H1 (cell line): Measurements from ENCODE around the gene TP63. TPM values are rescaled to one million over a fixed set of nuclear protein-coding genes. Genes with fewer than 3 reads are reported as not detected.

Source experiments
- CTCF ChIA-PET: fragments of 300-600 bp; sonication (Branson Sonifier 250); formaldehyde crosslinking; loops from one replicate; lab custom pipeline; 2021; ENCODE audit not compliant: partially characterized antibody; lab: Charles Lee
- POLR2A ChIA-PET: fragments of 300-600 bp; sonication (Branson Sonifier 250); formaldehyde crosslinking; loops from one replicate; lab custom pipeline; 2021; ENCODE audit warnings: inconsistent platforms; ENCODE audit not compliant: partially characterized antibody; lab: Charles Lee
- DNase-seq, 2 experiments: peaks; one replicate each; pipeline versions ENCODE4 v3.0.0 to v3.0.0-alpha.2; 2010 to 2022; ENCODE audit warnings: low spot score in 2 of 2, low read depth in 1 of 2, mixed read lengths in 1 of 2
- FAIRE-seq: peaks from 2 replicates; lab custom pipeline; 2011; peaks lifted over from hg19 to GRCh38; lab: Jason Lieb, UNC
- H2AFZ ChIP-seq: 2 replicates; pipeline ENCODE4 v1.8.1; 2012; ENCODE audit warnings: low read length, inconsistent platforms
- H2AK5ac ChIP-seq: 2 replicates; pipeline ENCODE4 v1.6.1; 2013; ENCODE audit warnings: low read depth, low read length
- H2BK120ac ChIP-seq: replicated peaks from 2 replicates; pipeline ENCODE3; 2013; ENCODE audit warnings: low read depth, low read length, inconsistent platforms
- H2BK12ac ChIP-seq: 2 replicates; pipeline ENCODE4 v1.6.1; 2013; ENCODE audit warnings: low read depth, low read length
- H2BK15ac ChIP-seq: 2 replicates; pipeline ENCODE4 v1.6.1; 2013; ENCODE audit warnings: low read length
- H2BK20ac ChIP-seq: 2 replicates; pipeline ENCODE4 v1.6.1; 2013; ENCODE audit warnings: low read length
- H2BK5ac ChIP-seq: 2 replicates; pipeline ENCODE4 v1.6.1; 2013; ENCODE audit warnings: low read depth, low read length
- H3K14ac ChIP-seq: 2 replicates; pipeline ENCODE4 v1.6.1; 2013; ENCODE audit warnings: inconsistent platforms; ENCODE audit not compliant: insufficient read length
- H3K18ac ChIP-seq: 2 replicates; pipeline ENCODE4 v1.6.1; 2013; ENCODE audit warnings: low read length; ENCODE audit errors: extremely low read depth
- H3K23ac ChIP-seq: 2 replicates; pipeline ENCODE4 v1.6.1; 2013; ENCODE audit warnings: inconsistent platforms; ENCODE audit not compliant: insufficient read length
- H3K23me2 ChIP-seq: 2 replicates; pipeline ENCODE4 v1.6.1; 2013; ENCODE audit warnings: low read depth, low read length
- H3K27ac ChIP-seq: 2 replicates; pipeline ENCODE4 v1.6.1; 2011; ENCODE audit warnings: low read depth, low read length, inconsistent platforms
- H3K27me3 ChIP-seq, 4 experiments: replicated peaks in 1 of 4; 1 replicate in 1 of 4; 2 replicates in 3 of 4; pipeline versions ENCODE4 v1.6.1 to v1.8.1; 2011 to 2013; ENCODE audit warnings: low read length in 3 of 4, mild to moderate bottlenecking in 3 of 4, inconsistent platforms in 2 of 4, mixed read lengths in 2 of 4, moderate library complexity in 1 of 4; ENCODE audit not compliant: control insufficient read depth in 3 of 4, insufficient read depth in 3 of 4; ENCODE audit errors: extremely low read depth in 1 of 4
- H3K36me3 ChIP-seq, 4 experiments: 2 replicates each; pipeline versions ENCODE4 v1.6.1 to v1.8.1; 2011 to 2013; ENCODE audit warnings: mild to moderate bottlenecking in 4 of 4, low read length in 3 of 4, moderate library complexity in 2 of 4, control low read depth in 1 of 4, inconsistent platforms in 1 of 4; ENCODE audit not compliant: insufficient read depth in 4 of 4, control insufficient read depth in 2 of 4
- H3K4ac ChIP-seq: replicated peaks from 2 replicates; pipeline ENCODE3; 2013; ENCODE audit warnings: low read length, low read depth, mixed read lengths, inconsistent platforms; ENCODE audit not compliant: insufficient read length
- H3K4me1 ChIP-seq, 4 experiments: replicated peaks in 1 of 4; 1 replicate in 1 of 4; 2 replicates in 3 of 4; pipeline versions ENCODE4 v1.6.1 to v1.8.1; 2011 to 2013; ENCODE audit warnings: low read length in 3 of 4, inconsistent platforms in 2 of 4, mixed read lengths in 1 of 4; ENCODE audit not compliant: insufficient read depth in 4 of 4, control insufficient read depth in 3 of 4
- H3K4me2 ChIP-seq, 2 experiments: 2 replicates each; pipeline versions ENCODE4 v1.6.1 to v1.8.1; 2011 to 2013; ENCODE audit warnings: low read depth in 2 of 2, low read length in 2 of 2, control low read depth in 1 of 2, inconsistent platforms in 1 of 2, mild to moderate bottlenecking in 1 of 2; ENCODE audit not compliant: insufficient read depth in 1 of 2
- H3K4me3 ChIP-seq, 4 experiments: fragments of 200-600, 300-600 bp in 1 of 4; sonication (generic), shearing (Covaris generic), sonication (Bioruptor Twin) in 1 of 4; 2 replicates each; pipeline versions ENCODE4 v1.5.1 to v1.8.1; 2011 to 2016; ENCODE audit warnings: low read length in 4 of 4, low read depth in 3 of 4, control low read depth in 2 of 4, inconsistent platforms in 2 of 4, mild to moderate bottlenecking in 2 of 4, mixed read lengths in 1 of 4, moderate library complexity in 1 of 4; ENCODE audit not compliant: insufficient read depth in 2 of 4; ENCODE audit errors: extremely low read depth in 1 of 4
- H3K56ac ChIP-seq: replicated peaks from 2 replicates; pipeline ENCODE3; 2013; ENCODE audit warnings: low read depth, mild to moderate bottlenecking, mixed read lengths, low read length, inconsistent platforms; ENCODE audit not compliant: insufficient read length
- H3K79me1 ChIP-seq: 2 replicates; pipeline ENCODE4 v1.6.1; 2013; ENCODE audit warnings: low read depth, low read length, control low read depth
- H3K79me2 ChIP-seq, 2 experiments: 2 replicates each; pipeline versions ENCODE4 v1.6.1 to v1.8.1; 2012 to 2013; ENCODE audit warnings: low read length in 2 of 2, mild to moderate bottlenecking in 2 of 2, inconsistent platforms in 1 of 2; ENCODE audit not compliant: insufficient read depth in 2 of 2, control insufficient read depth in 1 of 2
- H3K9ac ChIP-seq, 4 experiments: replicated peaks in 1 of 4; 1 replicate in 1 of 4; 2 replicates in 3 of 4; pipeline versions ENCODE4 v1.6.1 to v1.8.1; 2011 to 2013; ENCODE audit warnings: low read depth in 3 of 4, low read length in 3 of 4, control low read depth in 2 of 4, mild to moderate bottlenecking in 2 of 4, moderate library complexity in 2 of 4, inconsistent platforms in 1 of 4; ENCODE audit errors: extremely low read depth in 1 of 4
- H3K9me3 ChIP-seq, 2 experiments: 2 replicates each; pipeline versions ENCODE4 v1.6.1 to v1.8.1; 2012 to 2013; ENCODE audit warnings: mild to moderate bottlenecking in 2 of 2, moderate library complexity in 2 of 2, control low read depth in 1 of 2, inconsistent platforms in 1 of 2, low read depth in 1 of 2, low read length in 1 of 2, mixed read lengths in 1 of 2; ENCODE audit not compliant: insufficient read depth in 2 of 2
- H4K20me1 ChIP-seq, 2 experiments: replicated peaks in 1 of 2; 2 replicates each; pipeline versions ENCODE3 to v1.8.1; 2011 to 2013; ENCODE audit warnings: inconsistent platforms in 2 of 2, low read length in 2 of 2, mild to moderate bottlenecking in 1 of 2; ENCODE audit not compliant: insufficient read depth in 2 of 2, control insufficient read depth in 1 of 2
- H4K5ac ChIP-seq: 2 replicates; pipeline ENCODE4 v1.6.1; 2013; ENCODE audit warnings: low read length, low read depth, mixed read lengths, inconsistent platforms; ENCODE audit not compliant: insufficient read length
- H4K8ac ChIP-seq: 2 replicates; pipeline ENCODE4 v1.8.0; 2013; ENCODE audit warnings: mild to moderate bottlenecking, moderate library complexity, low read length, inconsistent platforms; ENCODE audit not compliant: insufficient read depth; ENCODE audit errors: extremely low read depth
- H4K91ac ChIP-seq: replicated peaks from 2 replicates; pipeline ENCODE3; 2013; ENCODE audit warnings: low read length, mixed read lengths, inconsistent platforms; ENCODE audit not compliant: insufficient read length
- CTBP2 ChIP-seq: IDR thresholded peaks from 2 replicates; pipeline ENCODE4 v1.7.0; 2011; ENCODE audit warnings: borderline replicate concordance, mild to moderate bottlenecking, moderate library complexity, mixed read lengths, low read length; ENCODE audit not compliant: insufficient read depth, insufficient read length
- GTF2F1 ChIP-seq: IDR thresholded peaks from 2 replicates; pipeline ENCODE4 v1.6.1; 2012; ENCODE audit warnings: low read depth, low read length, improper control_type of control experiment, borderline replicate concordance
- HDAC6 ChIP-seq: IDR thresholded peaks from one replicate; pipeline ENCODE4 v1.7.1; 2012; ENCODE audit warnings: low read depth, mild to moderate bottlenecking, inconsistent platforms, low read length, moderate library complexity
- NANOG ChIP-seq: IDR thresholded peaks from 2 replicates; pipeline ENCODE4 v1.6.1; 2011; ENCODE audit warnings: low read length, low read depth, mild to moderate bottlenecking, inconsistent platforms; ENCODE audit not compliant: insufficient read depth, poor library complexity, severe bottlenecking
- SP2 ChIP-seq: IDR thresholded peaks from 2 replicates; pipeline ENCODE4 v1.6.1; 2012; ENCODE audit warnings: mild to moderate bottlenecking, low read length, inconsistent platforms
- TCF12 ChIP-seq: IDR thresholded peaks from 2 replicates; pipeline ENCODE4 v1.6.1; 2011; ENCODE audit warnings: low read depth, mild to moderate bottlenecking, low read length
- WGBS, 2 experiments: shearing (Covaris generic) in 1 of 2; methylation state at CpG; one replicate each; pipeline versions ENCODE4 v1.1.6 to v1.1.7; 2013 to 2015; ENCODE audit warnings: low lambda C conversion rate in 2 of 2, mixed read lengths in 2 of 2, inconsistent platforms in 1 of 2, low coverage in 1 of 2, missing lambda C conversion rate in 1 of 2; ENCODE audit not compliant: insufficient replicate concordance in 2 of 2, insufficient coverage in 1 of 2, insufficient read length in 1 of 2; ENCODE audit errors: extremely low coverage in 1 of 2, missing lambda C conversion rate in 1 of 2; 5-methylcytosine and 5-hydroxymethylcytosine counted together
- polyA plus RNA-seq, 7 experiments: library from polyadenylated mRNA; depleted of rRNA in 3 of 7; stranded (reverse) in 5 of 7; unstranded in 2 of 7; fragments of >200 nt in 5 of 7; fragments of 200-250 nt in 2 of 7; gene quantifications; 1 replicate in 5 of 7; 2 replicates in 1 of 7; 4 replicates in 1 of 7; pipeline versions ENCODE4 v1.2.1 to v1.2.3, GENCODE V29; 2011 to 2013; ENCODE audit warnings: missing spikeins in 2 of 7, mixed read lengths in 2 of 7
- total RNA-seq: library from RNA; stranded (reverse); fragmentation: NEBNext Ultra II Directional; extraction: Animal tissue kit (Norgen Biotek cat#: 25700); gene quantifications from 2 replicates; pipeline ENCODE4 v1.2.1, GENCODE V29; 2021

The TP63 gene
- total and polyA plus RNA-seq, 2 of the 8 experiments (the other 6 are each of a cell fraction or from before 2014, with no cell fraction given), result not detected

GRCh38 chr3:189944285-189945145, 313.3 kb downstream of the TP63 start:
- Histone ChIP-seq H3K23ac (no peak overlapping the region), H4K91ac (no peak overlapping the region), H3K79me2 (no peaks in the 10 kb centered on the region), H2BK12ac (no peak overlapping the region), H2AK5ac (no peak overlapping the region), H2BK120ac (no peak overlapping the region), H3K4ac (no peak overlapping the region), H2AFZ (no peak overlapping the region), H2BK5ac (no peak overlapping the region), H2BK20ac (no peak overlapping the region), H3K36me3 (no peaks in the 10 kb centered on the region), H4K20me1 (no peaks in the 10 kb centered on the region), H3K9me3 (no peaks in the 10 kb centered on the region), H3K14ac (no peak overlapping the region), H4K5ac (no peak overlapping the region), H4K8ac (no peak overlapping the region), H3K56ac (no peak overlapping the region), H3K23me2 (no peaks in the 10 kb centered on the region; the same call in 1 of the 2 replicates), H3K4me3 (no peak overlapping the region), H2BK15ac (no peak overlapping the region), H3K4me1 (no peaks in the 10 kb centered on the region), H3K27me3 (no peaks in the 10 kb centered on the region), H3K79me1 (no peaks in the 10 kb centered on the region), H3K4me2 (no peak overlapping the region), H3K9ac (no peak overlapping the region), H3K27ac (no peak overlapping the region), H3K18ac (no peak overlapping the region)
- 92% methylated on average over 14 of the region's 14 CpGs; no CpG with 5 or more reads in 1 of the 2 experiments for WGBS, 2 experiments
- no peak for TF ChIP-seq GTF2F1
- TF ChIP-seq NANOG, result no peak
- no peak for TF ChIP-seq TCF12
- TF ChIP-seq HDAC6, result no peak
- TF ChIP-seq SP2, result no peak
- TF ChIP-seq CTBP2, result no peak
- ChIA-PET POLR2A (no interaction called here), CTCF (interaction anchor here (0.6 to 2.5 kb wide), 6 partner anchors 13 to 673 kb away, joined by 3 to 11 read pairs (median 3); no protein-coding TSS in a partner anchor)
- FAIRE-seq, result no peak
- DNase-seq, result no peak
